ENCODE results near the gene ARHGAP21.

ARHGAP21 gene

DNA sequence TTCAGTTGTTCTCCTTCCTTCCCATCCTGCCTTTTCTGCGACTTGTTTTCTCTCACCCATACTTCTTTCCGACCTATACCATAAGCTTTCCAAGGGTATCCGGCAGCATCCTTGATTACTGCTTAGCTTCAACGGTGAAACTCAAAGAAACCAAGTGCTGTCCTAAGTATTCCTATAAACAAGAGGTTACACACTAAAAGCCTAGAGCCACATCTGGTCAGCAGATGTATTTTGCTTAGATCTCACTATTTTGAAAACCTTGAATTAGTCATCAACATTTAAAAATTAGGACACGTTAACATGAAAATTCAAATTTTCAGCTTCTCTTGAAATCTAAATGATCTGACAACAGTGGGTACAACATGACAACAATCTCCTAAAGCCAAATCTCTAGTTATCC, 20.0 kb downstream of the ARHGAP21 start:
- DNase-seq: no peak
- CTCF ChIA-PET: no interaction called here
- H3K27me3 ChIP-seq (replicated peaks in 2 of 5; ENCODE audit: control insufficient read depth in 4 of 5, insufficient read depth in 5 of 5, low read length in 4 of 5): no peaks in the 10 kb centered on the region
- no peaks in the 10 kb centered on the region for H3K36me3 ChIP-seq (ENCODE audit: control insufficient read depth in 4 of 4, insufficient read depth in 4 of 4, low read length in 3 of 4)
- POLR2A ChIA-PET: no interaction called here
- H3K9me3 ChIP-seq (ENCODE audit: control extremely low read depth in 1 of 5, control insufficient read depth in 4 of 5, insufficient read depth in 2 of 5, low read depth in 1 of 5, low read length in 4 of 5): no peaks in the 10 kb centered on the region
- peaks cover 0 to 11% (median 0%) of the 10 kb centered on the region in 4 experiments for H3K4me1 ChIP-seq (ENCODE audit: control extremely low read depth in 1 of 4, control insufficient read depth in 4 of 4, insufficient read depth in 4 of 4, low read length in 3 of 4)
- no peak overlapping the region for H3K27ac ChIP-seq (ENCODE audit: insufficient read depth in 1 of 2, low read depth in 1 of 2, low read length in 2 of 2, poor library complexity in 1 of 2, severe bottlenecking in 2 of 2)
- no peak overlapping the region for H3K4me3 ChIP-seq (ENCODE audit: control insufficient read depth in 1 of 7, extremely low read depth in 1 of 7, insufficient read depth in 4 of 7, low read depth in 2 of 7, low read length in 6 of 7)
- WGBS (ENCODE audit: insufficient coverage): 97% methylated on average over 5 of the region's 5 CpGs

DNA sequence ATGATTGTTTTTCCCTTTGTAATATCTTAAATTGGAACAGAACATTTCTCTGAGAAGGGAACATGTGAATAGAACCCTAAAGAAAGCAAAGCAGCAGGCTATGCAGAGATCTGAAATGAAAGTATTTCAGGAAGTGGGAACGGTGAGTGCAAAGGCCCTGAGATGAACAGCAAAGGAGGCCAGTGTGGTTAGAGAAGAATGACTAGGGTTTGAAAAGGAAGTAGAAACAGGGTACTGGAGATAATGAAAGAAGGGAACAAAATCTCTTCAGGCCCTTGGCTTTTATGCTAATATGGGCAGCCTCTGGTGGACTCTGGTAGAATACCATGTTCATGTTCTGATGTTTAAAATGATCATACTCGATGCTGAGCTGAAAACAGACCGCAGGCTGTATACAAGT, 22.2 kb downstream of the ARHGAP21 start:
- Histone ChIP-seq H3K4me1 (ENCODE audit: control extremely low read depth in 1 of 4, control insufficient read depth in 4 of 4, insufficient read depth in 4 of 4, low read length in 3 of 4) (peaks cover 0 to 9% (median 0%) of the 10 kb centered on the region in 4 experiments), H3K4me3 (ENCODE audit: control insufficient read depth in 1 of 7, extremely low read depth in 1 of 7, insufficient read depth in 4 of 7, low read depth in 2 of 7, low read length in 6 of 7) (no peak overlapping the region), H3K27ac (ENCODE audit: insufficient read depth in 1 of 2, low read depth in 1 of 2, low read length in 2 of 2, poor library complexity in 1 of 2, severe bottlenecking in 2 of 2) (no peak overlapping the region), H3K36me3 (ENCODE audit: control insufficient read depth in 4 of 4, insufficient read depth in 4 of 4, low read length in 3 of 4) (no peaks in the 10 kb centered on the region), H3K9me3 (ENCODE audit: control extremely low read depth in 1 of 5, control insufficient read depth in 4 of 5, insufficient read depth in 2 of 5, low read depth in 1 of 5, low read length in 4 of 5) (no peaks in the 10 kb centered on the region), H3K27me3 (replicated peaks in 2 of 5; ENCODE audit: control insufficient read depth in 4 of 5, insufficient read depth in 5 of 5, low read length in 4 of 5) (no peaks in the 10 kb centered on the region)
- POLR2A ChIA-PET: no interaction called here
- 57% methylated on average over 1 of the region's 3 CpGs for WGBS (ENCODE audit: insufficient coverage)
- DNase-seq: peak in 2 of 3 donors; percentile 30 to 46
- CTCF ChIA-PET: interaction anchor here (0.9 kb wide), 1 partner anchor 51 kb away, joined by 3 read pairs; no protein-coding TSS in a partner anchor

DNA sequence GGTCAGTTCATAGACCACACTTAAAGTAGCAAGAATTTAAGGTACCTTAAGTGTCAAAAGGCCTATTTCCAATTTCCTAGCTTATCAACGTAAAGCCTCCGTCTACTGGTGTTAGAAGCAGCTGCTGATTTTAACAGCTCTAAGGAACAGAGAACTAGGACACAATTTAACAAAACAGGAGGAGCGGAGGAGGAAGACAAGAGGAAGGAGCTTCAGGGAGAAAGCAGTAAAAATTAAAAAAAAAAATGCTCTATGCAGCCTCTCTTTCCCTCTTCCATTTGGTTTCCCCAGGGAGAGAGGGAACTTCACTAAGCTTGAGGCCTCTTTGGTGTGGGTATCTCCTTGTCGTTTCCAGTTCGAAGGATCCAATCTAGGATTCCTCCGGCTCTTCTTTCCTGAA, 22.7 kb downstream of the ARHGAP21 start:
- ChIA-PET POLR2A (no interaction called here), CTCF (interaction anchor here (0.9 to 1.0 kb wide), 2 partner anchors 13 to 50 kb away, joined by 3 to 4 read pairs; no protein-coding TSS in a partner anchor)
- no peaks in the 10 kb centered on the region for H3K36me3 ChIP-seq (ENCODE audit: control insufficient read depth in 4 of 4, insufficient read depth in 4 of 4, low read length in 3 of 4)
- H3K27ac ChIP-seq (ENCODE audit: insufficient read depth in 1 of 2, low read depth in 1 of 2, low read length in 2 of 2, poor library complexity in 1 of 2, severe bottlenecking in 2 of 2): no peak overlapping the region
- 100% methylated on average over 1 of the region's 6 CpGs for WGBS (ENCODE audit: insufficient coverage)
- no peaks in the 10 kb centered on the region for H3K9me3 ChIP-seq (ENCODE audit: control extremely low read depth in 1 of 5, control insufficient read depth in 4 of 5, insufficient read depth in 2 of 5, low read depth in 1 of 5, low read length in 4 of 5)
- peaks cover 0 to 7% (median 0%) of the 10 kb centered on the region in 4 experiments for H3K4me1 ChIP-seq (ENCODE audit: control extremely low read depth in 1 of 4, control insufficient read depth in 4 of 4, insufficient read depth in 4 of 4, low read length in 3 of 4)
- no peak for DNase-seq
- H3K27me3 ChIP-seq (replicated peaks in 2 of 5; ENCODE audit: control insufficient read depth in 4 of 5, insufficient read depth in 5 of 5, low read length in 4 of 5): no peaks in the 10 kb centered on the region
- no peak overlapping the region for H3K4me3 ChIP-seq (ENCODE audit: control insufficient read depth in 1 of 7, extremely low read depth in 1 of 7, insufficient read depth in 4 of 7, low read depth in 2 of 7, low read length in 6 of 7)

- Histone ChIP-seq H3K36me3 (ENCODE audit: control insufficient read depth in 4 of 4, insufficient read depth in 4 of 4, low read length in 3 of 4) (peaks cover 0 to 3% (median 0%) of the 10 kb centered on the region in 4 experiments), H3K27ac (ENCODE audit: insufficient read depth in 1 of 2, low read depth in 1 of 2, low read length in 2 of 2, poor library complexity in 1 of 2, severe bottlenecking in 2 of 2) (no peak overlapping the region), H3K4me3 (ENCODE audit: control insufficient read depth in 1 of 7, extremely low read depth in 1 of 7, insufficient read depth in 4 of 7, low read depth in 2 of 7, low read length in 6 of 7) (no peak overlapping the region), H3K27me3 (replicated peaks in 2 of 5; ENCODE audit: control insufficient read depth in 4 of 5, insufficient read depth in 5 of 5, low read length in 4 of 5) (no peaks in the 10 kb centered on the region), H3K9me3 (ENCODE audit: control extremely low read depth in 1 of 5, control insufficient read depth in 4 of 5, insufficient read depth in 2 of 5, low read depth in 1 of 5, low read length in 4 of 5) (no peaks in the 10 kb centered on the region), H3K4me1 (ENCODE audit: control extremely low read depth in 1 of 4, control insufficient read depth in 4 of 4, insufficient read depth in 4 of 4, low read length in 3 of 4) (peaks cover 0 to 7% (median 0%) of the 10 kb centered on the region in 4 experiments)
- POLR2A ChIA-PET: no interaction called here
- DNase-seq: no peak
- CTCF ChIA-PET: interaction anchor here (1.7 kb wide), 1 partner anchor 8 kb away, joined by 4 read pairs; no protein-coding TSS in a partner anchor
- WGBS (ENCODE audit: insufficient coverage): 100% methylated on average over 3 of the region's 3 CpGs
These were observed 25.4 kb downstream of the ARHGAP21 start for GRCh38 chr10:24698270-24698669.

- Histone ChIP-seq H3K4me1 (ENCODE audit: control extremely low read depth in 1 of 4, control insufficient read depth in 4 of 4, insufficient read depth in 4 of 4, low read length in 3 of 4) (peaks cover 0 to 7% (median 0%) of the 10 kb centered on the region in 4 experiments), H3K4me3 (ENCODE audit: control insufficient read depth in 1 of 7, extremely low read depth in 1 of 7, insufficient read depth in 4 of 7, low read depth in 2 of 7, low read length in 6 of 7) (no peak overlapping the region), H3K27me3 (replicated peaks in 2 of 5; ENCODE audit: control insufficient read depth in 4 of 5, insufficient read depth in 5 of 5, low read length in 4 of 5) (no peaks in the 10 kb centered on the region), H3K9me3 (ENCODE audit: control extremely low read depth in 1 of 5, control insufficient read depth in 4 of 5, insufficient read depth in 2 of 5, low read depth in 1 of 5, low read length in 4 of 5) (no peaks in the 10 kb centered on the region), H3K36me3 (ENCODE audit: control insufficient read depth in 4 of 4, insufficient read depth in 4 of 4, low read length in 3 of 4) (peaks cover 0 to 3% (median 0%) of the 10 kb centered on the region in 4 experiments), H3K27ac (ENCODE audit: insufficient read depth in 1 of 2, low read depth in 1 of 2, low read length in 2 of 2, poor library complexity in 1 of 2, severe bottlenecking in 2 of 2) (no peak overlapping the region)
- DNase-seq: no peak
- ChIA-PET POLR2A (no interaction called here), CTCF (interaction anchor here (1.7 kb wide), 1 partner anchor 9 kb away, joined by 4 read pairs; no protein-coding TSS in a partner anchor)
- WGBS (ENCODE audit: insufficient coverage): 100% methylated on average over 1 of the region's 2 CpGs
These were observed 26.6 kb downstream of the ARHGAP21 start for GRCh38 chr10:24697080-24697479.

GRCh38 chr10:24695452-24695851, 28.2 kb downstream of the ARHGAP21 start:
- 100% methylated on average over 1 of the region's 3 CpGs for WGBS (ENCODE audit: insufficient coverage)
- ChIA-PET POLR2A (no interaction called here), CTCF (no interaction called here)
- DNase-seq: no peak
- H3K4me1 ChIP-seq (ENCODE audit: control extremely low read depth in 1 of 4, control insufficient read depth in 4 of 4, insufficient read depth in 4 of 4, low read length in 3 of 4): no peaks in the 10 kb centered on the region
- H3K4me3 ChIP-seq (ENCODE audit: control insufficient read depth in 1 of 7, extremely low read depth in 1 of 7, insufficient read depth in 4 of 7, low read depth in 2 of 7, low read length in 6 of 7): no peak overlapping the region
- H3K36me3 ChIP-seq (ENCODE audit: control insufficient read depth in 4 of 4, insufficient read depth in 4 of 4, low read length in 3 of 4): peaks cover 0 to 3% (median 0%) of the 10 kb centered on the region in 4 experiments
- H3K27ac ChIP-seq (ENCODE audit: insufficient read depth in 1 of 2, low read depth in 1 of 2, low read length in 2 of 2, poor library complexity in 1 of 2, severe bottlenecking in 2 of 2): no peak overlapping the region
- H3K9me3 ChIP-seq (ENCODE audit: control extremely low read depth in 1 of 5, control insufficient read depth in 4 of 5, insufficient read depth in 2 of 5, low read depth in 1 of 5, low read length in 4 of 5): no peaks in the 10 kb centered on the region
- no peaks in the 10 kb centered on the region for H3K27me3 ChIP-seq (replicated peaks in 2 of 5; ENCODE audit: control insufficient read depth in 4 of 5, insufficient read depth in 5 of 5, low read length in 4 of 5)

- ChIA-PET POLR2A (no interaction called here), CTCF (interaction anchor here (0.6 kb wide), 1 partner anchor 371 kb away, joined by 3 read pairs; no protein-coding TSS in a partner anchor)
- peaks cover 0 to 3% (median 0%) of the 10 kb centered on the region in 4 experiments for H3K36me3 ChIP-seq (ENCODE audit: control insufficient read depth in 4 of 4, insufficient read depth in 4 of 4, low read length in 3 of 4)
- H3K27me3 ChIP-seq (replicated peaks in 2 of 5; ENCODE audit: control insufficient read depth in 4 of 5, insufficient read depth in 5 of 5, low read length in 4 of 5): no peaks in the 10 kb centered on the region
- H3K4me3 ChIP-seq (ENCODE audit: control insufficient read depth in 1 of 7, extremely low read depth in 1 of 7, insufficient read depth in 4 of 7, low read depth in 2 of 7, low read length in 6 of 7): no peak overlapping the region
- no peaks in the 10 kb centered on the region for H3K9me3 ChIP-seq (ENCODE audit: control extremely low read depth in 1 of 5, control insufficient read depth in 4 of 5, insufficient read depth in 2 of 5, low read depth in 1 of 5, low read length in 4 of 5)
- no peak for DNase-seq
- no peaks in the 10 kb centered on the region for H3K4me1 ChIP-seq (ENCODE audit: control extremely low read depth in 1 of 4, control insufficient read depth in 4 of 4, insufficient read depth in 4 of 4, low read length in 3 of 4)
- no peak overlapping the region for H3K27ac ChIP-seq (ENCODE audit: insufficient read depth in 1 of 2, low read depth in 1 of 2, low read length in 2 of 2, poor library complexity in 1 of 2, severe bottlenecking in 2 of 2)
- 100% methylated on average over 5 of the region's 5 CpGs for WGBS (ENCODE audit: insufficient coverage)
These were observed 29.6 kb downstream of the ARHGAP21 start for GRCh38 chr10:24694086-24694485.
